Right lung (tissue), 10 donors: Measurements from ENCODE around the gene HS3ST4. TPM values are rescaled to one million over a fixed set of nuclear protein-coding genes. Genes with fewer than 3 reads are reported as not detected.

Experiments used
- DNase-seq, 2 donors: peaks; one replicate each; pipeline ENCODE4 v3.0.0-alpha.2; 2013
- long read RNA-seq, 8 donors: transcript quantifications; one replicate each; lab custom pipeline, GENCODE V29; 2026
- polyA plus RNA-seq, 5 donors: library from polyadenylated mRNA; unstranded; fragments of 120-200 nt; gene quantifications; one replicate each; pipeline versions ENCODE4 v1.2.1 to v1.2.3, GENCODE V29; 2013; ENCODE audit warnings: inconsistent platforms in 1 of 5, low replicate concordance in 1 of 5; ENCODE audit not compliant: insufficient read length in 5 of 5, insufficient read depth in 1 of 5

HS3ST4 gene
- under 1 TPM in 2 of 5 donors, not detected in 3; 0.06 TPM for polyA plus RNA-seq
- long read RNA-seq, donor 1: 0 reads
- long read RNA-seq, donor 2: 0 reads
- long read RNA-seq, donor 3: 0 reads
- long read RNA-seq, donor 4: 0 reads
- long read RNA-seq, donor 5: 0 reads
- long read RNA-seq, donor 6: 0 reads
- long read RNA-seq, donor 7: 0 reads
- long read RNA-seq, donor 8: 0 reads

- DNase-seq: no peak
Measured at GRCh38 chr16:25691519-25692091, at the start of gene HS3ST4. TSS of gene HS3ST4 (plus strand) at chr16:25691959.

- no peak for DNase-seq
Measured at GRCh38 chr16:25643633-25644032, 48.1 kb upstream of the HS3ST4 start.

DNA sequence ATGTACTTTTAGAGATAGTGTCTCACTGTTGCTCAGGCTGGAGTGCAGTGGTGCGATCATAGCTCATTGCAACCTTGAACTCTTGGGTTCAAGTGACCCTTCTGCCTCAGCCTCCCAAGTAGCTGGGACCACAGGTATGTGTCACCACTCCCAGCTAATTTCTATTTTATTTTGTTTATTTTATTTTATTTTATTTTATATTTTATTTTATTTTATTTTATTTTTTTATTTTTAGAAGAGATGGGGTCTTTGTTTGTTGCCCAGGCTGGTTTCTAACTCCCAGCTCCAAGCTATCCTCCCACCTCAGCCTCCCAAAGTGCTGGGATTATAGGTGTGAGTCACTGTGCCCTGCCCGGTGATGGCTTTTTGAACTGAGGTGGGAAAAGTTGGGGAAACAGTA is 35.1 kb upstream of the HS3ST4 start:
- DNase-seq: no peak

DNA sequence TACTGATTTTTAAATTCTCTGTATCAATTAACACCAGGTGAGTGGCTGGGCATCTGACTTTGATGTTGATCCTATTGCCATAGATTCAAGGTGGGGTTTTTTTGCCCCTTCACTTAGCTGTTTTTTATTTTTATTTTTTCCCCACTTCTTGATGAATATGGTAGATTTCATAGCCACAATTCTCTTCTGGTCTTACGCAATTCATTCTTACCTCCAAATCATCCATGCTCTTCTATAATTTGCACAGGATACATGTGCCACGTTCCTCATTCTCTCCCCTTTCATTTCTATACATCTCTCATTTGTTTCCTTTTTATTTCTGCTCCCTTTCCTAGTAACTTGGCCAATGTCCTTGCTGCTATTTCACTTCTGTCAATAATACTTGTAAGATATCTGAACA is 14.9 kb upstream of the HS3ST4 start:
- DNase-seq: no peak

GRCh38 chr16:25679511-25679910 is 12.2 kb upstream of the HS3ST4 start:
- DNase-seq: no peak

DNA sequence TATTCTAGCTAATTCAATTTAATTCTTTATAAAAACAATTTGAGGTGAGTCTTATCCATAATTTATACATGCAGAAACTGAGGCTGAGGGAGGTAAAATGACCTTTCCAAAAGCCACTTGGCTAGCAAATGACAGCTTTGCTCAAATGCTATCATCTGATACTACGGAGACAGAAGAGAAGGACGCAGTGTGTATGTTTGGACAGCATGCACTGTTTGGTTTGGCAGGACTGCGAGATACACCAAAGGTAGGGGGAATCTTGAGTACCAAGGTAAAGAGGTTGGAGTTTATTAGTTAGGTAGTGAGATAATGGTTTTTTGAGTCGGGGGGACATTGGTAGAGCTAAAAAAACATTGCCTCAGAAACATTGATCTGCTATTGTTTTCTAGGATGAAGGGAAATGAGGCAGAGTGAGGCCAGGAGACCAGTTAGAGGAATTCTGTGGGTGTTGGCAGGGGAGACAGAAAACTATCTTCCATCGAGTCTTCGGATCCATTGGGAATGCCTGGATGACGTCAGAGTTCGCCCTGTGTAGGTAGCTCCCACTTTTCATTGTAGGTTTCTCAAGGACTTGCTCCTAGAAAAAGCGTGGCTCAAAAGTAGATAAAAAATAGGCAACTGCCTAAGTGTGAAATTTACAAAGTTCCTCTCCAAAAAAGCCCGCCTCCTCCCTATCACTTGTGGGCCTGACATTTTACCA is 2.5 kb upstream of the HS3ST4 start:
- DNase-seq: no peak

- DNase-seq: no peak
Measured at GRCh38 chr16:25690552-25691143, 1.1 kb upstream of the HS3ST4 start.

GRCh38 chr16:25692351-25692741 is 587 bp downstream of the HS3ST4 start:
- no peak for DNase-seq

DNA sequence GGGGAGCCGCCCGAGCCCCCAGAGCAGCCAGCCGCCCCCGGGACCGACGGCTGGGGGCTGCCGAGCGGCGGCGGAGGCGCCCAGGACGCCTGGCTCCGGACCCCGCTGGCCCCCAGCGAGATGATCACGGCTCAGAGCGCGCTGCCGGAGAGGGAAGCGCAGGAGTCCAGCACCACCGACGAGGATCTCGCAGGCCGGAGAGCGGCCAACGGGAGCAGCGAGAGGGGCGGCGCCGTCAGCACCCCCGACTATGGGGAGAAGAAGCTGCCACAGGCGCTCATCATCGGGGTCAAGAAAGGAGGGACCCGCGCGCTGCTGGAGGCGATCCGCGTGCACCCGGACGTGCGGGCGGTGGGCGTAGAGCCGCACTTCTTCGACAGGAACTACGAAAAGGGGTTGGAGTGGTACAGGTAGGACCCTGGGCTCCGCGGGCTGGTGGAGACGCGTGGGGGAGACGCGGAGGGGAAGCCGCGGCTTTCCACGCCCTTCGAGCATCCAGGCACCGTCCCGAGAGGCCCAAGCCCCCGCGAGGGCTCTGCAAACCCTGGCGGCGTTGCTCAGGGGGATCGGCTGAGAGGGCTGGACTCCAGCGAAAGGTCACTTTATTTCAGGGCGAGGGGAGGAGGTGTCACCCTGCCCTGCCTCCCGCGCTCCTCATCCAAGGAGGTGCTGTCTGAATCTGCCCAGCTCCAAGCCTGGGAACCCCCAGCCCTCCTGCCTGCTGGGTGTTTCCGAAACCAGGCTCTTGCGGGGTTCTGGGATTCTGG is 1.2 kb downstream of the HS3ST4 start:
- no peak for DNase-seq

DNA sequence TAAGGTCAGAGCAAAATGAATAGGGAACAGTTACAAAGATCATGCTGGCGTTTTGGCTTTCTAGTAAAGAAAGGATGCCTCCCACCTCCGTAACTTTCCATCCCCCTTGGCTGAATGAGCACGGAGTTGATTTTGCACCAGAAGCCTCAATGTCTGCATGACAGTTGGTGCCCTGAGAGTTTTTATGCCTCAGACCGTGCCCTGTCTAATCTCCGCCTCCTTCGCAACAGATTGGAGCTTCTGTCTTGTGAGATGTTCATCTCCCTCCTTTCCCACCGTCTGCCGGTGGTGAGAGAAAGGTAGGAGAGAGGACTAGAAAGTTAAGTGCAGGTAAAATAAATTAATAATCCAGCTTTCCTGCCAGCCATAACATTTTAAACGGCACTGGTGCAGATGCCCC is 1.9 kb downstream of the HS3ST4 start:
- DNase-seq: no peak

DNA sequence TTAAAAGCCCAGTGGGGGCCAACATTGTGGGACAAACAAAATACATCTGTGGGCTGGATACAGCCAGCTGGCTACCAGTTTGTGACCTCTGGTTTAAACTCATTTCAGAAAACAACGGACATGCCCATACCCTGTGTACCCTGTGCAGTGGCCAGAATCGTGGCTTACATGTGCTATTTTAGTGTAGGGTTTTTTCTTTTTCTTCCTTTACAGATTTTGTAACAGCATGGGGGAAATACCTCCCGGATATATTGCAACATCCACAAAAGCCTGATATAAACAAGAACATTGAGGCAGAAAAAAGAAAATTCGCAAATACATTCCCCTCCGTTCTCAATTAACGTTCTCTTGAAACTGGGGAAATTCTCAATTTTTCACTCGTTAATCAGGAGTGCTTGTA is 7.3 kb downstream of the HS3ST4 start:
- no peak for DNase-seq

GRCh38 chr16:25700547-25700946 is 8.8 kb downstream of the HS3ST4 start:
- no peak for DNase-seq

GRCh38 chr16:25707553-25707952 is 15.8 kb downstream of the HS3ST4 start:
- DNase-seq: no peak

DNA sequence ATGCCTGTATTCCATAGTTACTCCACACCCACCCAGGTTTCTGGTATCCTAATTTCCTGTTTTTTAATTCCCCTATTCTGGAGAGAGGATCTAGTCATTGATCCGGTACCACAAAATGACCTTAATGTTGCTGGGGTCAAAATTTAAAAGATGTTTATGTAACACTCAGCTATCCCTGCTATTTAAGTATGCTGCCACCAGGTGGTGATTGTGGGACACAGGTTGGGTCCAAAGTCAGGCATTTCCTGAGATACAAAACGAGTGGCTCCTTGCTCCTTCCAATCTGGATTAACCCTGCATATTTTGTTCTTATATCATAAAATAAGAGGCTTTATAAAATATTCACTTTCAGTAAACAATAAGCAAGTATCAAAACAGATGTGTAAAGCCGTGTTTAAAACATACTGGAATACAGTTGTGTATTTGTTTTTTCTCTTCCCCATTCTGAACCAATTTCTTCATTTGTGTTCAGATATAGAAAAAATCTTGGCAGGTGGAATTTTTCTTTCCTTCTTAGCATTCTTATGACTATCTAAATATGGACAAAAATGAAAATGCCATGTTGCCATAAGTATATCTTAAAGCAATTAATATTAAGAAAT is 16.3 kb downstream of the HS3ST4 start:
- no peak for DNase-seq

- DNase-seq: no peak
Measured at GRCh38 chr16:25709213-25709612, 17.5 kb downstream of the HS3ST4 start.

DNA sequence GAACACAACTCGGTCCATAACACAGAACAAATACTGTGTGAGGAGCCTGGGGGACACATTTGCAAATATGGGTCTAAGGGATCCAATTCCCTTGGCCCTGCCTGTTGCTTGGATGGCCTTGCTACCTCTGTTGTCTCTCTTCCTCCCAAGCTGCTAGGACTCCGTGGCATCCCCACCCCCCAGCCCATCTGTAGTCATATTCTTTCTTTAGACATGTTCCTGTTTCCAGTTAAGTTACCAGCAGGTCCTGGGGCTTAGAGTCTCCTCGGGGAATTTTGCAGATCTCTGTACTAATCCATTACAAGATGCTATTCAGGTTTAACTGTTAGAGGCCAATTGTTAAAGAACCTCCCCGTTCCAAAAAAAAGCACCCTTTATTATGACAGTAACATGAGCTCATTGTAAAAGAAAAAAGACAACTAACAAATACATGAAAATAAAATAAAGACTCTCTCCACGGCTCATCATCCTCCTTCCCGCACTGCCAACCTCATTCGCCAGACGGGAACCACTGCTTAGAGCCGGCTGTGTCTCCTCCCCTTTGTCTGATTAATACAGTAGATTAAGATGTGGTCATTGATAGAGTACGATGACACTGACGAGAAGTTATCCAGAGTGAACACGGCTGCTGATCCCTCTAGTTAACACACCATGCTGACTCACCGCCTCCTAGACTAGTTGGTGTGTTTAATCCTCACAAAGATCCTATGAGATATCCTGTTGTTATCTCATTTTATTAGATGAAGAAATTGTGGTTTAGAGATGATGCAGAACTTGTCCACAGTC is 22.2 kb downstream of the HS3ST4 start:
- no peak for DNase-seq

- DNase-seq: no peak
Measured at GRCh38 chr16:25716186-25716585, 24.4 kb downstream of the HS3ST4 start.

GRCh38 chr16:25721439-25721838 is 29.7 kb downstream of the HS3ST4 start:
- DNase-seq: no peak

DNA sequence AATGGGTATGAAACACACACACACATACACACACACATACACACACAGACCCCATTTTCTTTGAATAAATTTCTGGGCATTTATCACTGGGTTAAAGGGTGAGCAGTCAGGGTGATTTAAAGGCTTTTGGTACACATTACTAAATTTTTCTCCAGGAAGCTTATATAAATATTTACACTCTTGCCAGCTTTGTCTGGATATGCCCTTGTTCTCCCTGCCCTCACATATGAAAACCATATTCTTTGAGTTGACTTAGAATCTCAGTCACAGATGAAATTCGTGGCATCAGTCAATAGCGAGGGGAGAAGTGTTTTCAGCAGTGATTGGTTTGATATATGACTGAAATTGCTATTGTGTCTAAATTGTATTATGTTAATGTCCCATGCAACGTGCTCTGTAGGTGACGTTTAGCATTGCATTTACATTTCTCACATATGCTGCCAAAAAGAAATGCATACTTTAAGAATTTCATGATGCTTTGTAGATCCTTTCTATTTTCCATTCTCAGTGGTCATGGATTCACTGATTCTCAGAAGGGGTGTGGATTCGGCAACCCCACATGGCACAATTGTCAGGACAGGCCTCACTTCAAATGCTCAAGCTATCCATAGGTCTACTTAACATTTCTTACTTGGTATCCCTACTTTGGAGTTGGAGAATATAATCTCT is 34.8 kb downstream of the HS3ST4 start:
- no peak for DNase-seq

- DNase-seq: no peak
Measured at GRCh38 chr16:25729188-25729915, 37.6 kb downstream of the HS3ST4 start.
